Transverse colon (tissue), 4 donors: ENCODE measurements around the gene GJB4.

Experiments used
- POLR2A ChIP-seq: fragments of 450-650 bp; IDR thresholded peaks from one replicate; pipeline ENCODE4 v1.6.1; 2016; ENCODE audit warnings: antibody characterized with exemption, mild to moderate bottlenecking, moderate library complexity
- POLR2AphosphoS5 ChIP-seq, 3 donors: sonication (generic); formaldehyde crosslinking; IDR thresholded peaks; one replicate each; pipeline ENCODE4 v1.6.1; 2016; ENCODE audit warnings: antibody characterized with exemption in 3 of 3
- TF ChIP-seq, protein P1 (sequence below), 5 experiments: fragments of 200-600 bp in 3 of 5; fragments of 450-650 bp in 2 of 5; sonication (generic) in 3 of 5; IDR thresholded peaks; 1 replicate in 2 of 5; 2 replicates in 3 of 5; pipeline ENCODE4 v1.5.1; 2016 to 2017; ENCODE audit warnings: antibody characterized with exemption in 5 of 5, inconsistent platforms in 3 of 5, mild to moderate bottlenecking in 2 of 5, moderate library complexity in 1 of 5

- TF ChIP-seq POLR2A = no peak
- TF ChIP-seq, protein P1, sequence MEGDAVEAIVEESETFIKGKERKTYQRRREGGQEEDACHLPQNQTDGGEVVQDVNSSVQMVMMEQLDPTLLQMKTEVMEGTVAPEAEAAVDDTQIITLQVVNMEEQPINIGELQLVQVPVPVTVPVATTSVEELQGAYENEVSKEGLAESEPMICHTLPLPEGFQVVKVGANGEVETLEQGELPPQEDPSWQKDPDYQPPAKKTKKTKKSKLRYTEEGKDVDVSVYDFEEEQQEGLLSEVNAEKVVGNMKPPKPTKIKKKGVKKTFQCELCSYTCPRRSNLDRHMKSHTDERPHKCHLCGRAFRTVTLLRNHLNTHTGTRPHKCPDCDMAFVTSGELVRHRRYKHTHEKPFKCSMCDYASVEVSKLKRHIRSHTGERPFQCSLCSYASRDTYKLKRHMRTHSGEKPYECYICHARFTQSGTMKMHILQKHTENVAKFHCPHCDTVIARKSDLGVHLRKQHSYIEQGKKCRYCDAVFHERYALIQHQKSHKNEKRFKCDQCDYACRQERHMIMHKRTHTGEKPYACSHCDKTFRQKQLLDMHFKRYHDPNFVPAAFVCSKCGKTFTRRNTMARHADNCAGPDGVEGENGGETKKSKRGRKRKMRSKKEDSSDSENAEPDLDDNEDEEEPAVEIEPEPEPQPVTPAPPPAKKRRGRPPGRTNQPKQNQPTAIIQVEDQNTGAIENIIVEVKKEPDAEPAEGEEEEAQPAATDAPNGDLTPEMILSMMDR (IDR thresholded peaks at IDR 0.05) = no peak
- TF ChIP-seq POLR2AphosphoS5 (IDR thresholded peaks at IDR 0.05) = no peak
Measured at GRCh38 chr1:34726861-34727260, 32.7 kb upstream of the GJB4 start.
